AG04449 (cell line): ENCODE results near the gene SLIT3.

Source experiments
- CTCF ChIA-PET: fragments of 350-600 bp; formaldehyde crosslinking; extraction: SDS; loops from one replicate; lab custom pipeline; 2021; ENCODE audit warnings: antibody characterized with exemption; lab: Yijun Ruan, JAX
- POLR2A ChIA-PET: fragments of 400-600, 350-600 bp; formaldehyde crosslinking; extraction: SDS; loops from one replicate; lab custom pipeline; 2020; ENCODE audit warnings: antibody characterized with exemption, inconsistent platforms; lab: Yijun Ruan, JAX
- DNase-seq: peaks from one replicate; pipeline ENCODE4 v3.0.0-alpha.2; 2010; ENCODE audit warnings: low read depth, low spot score
- H3K4me3 ChIP-seq: 2 replicates; pipeline ENCODE4 v1.5.1; 2011; ENCODE audit warnings: low read depth, mild to moderate bottlenecking, control low read depth, low read length
- CTCF ChIP-seq: IDR thresholded peaks from one replicate; pipeline ENCODE4 v1.5.1; 2011; ENCODE audit warnings: mild to moderate bottlenecking, moderate library complexity, low read length, control low read depth, inconsistent platforms; ENCODE audit not compliant: insufficient read depth; ENCODE audit errors: missing control alignments

SLIT3 gene

GRCh38 chr5:168705321-168705720 is 595.6 kb downstream of the SLIT3 start:
- ChIA-PET CTCF (interaction anchor here (1.0 to 6.2 kb wide), 13 partner anchors 9 to 876 kb away, joined by 3 to 27 read pairs (median 10); no protein-coding TSS in a partner anchor), POLR2A (no interaction called here)
- H3K4me3 ChIP-seq = no peak overlapping the region
- no peak for DNase-seq
- no peak for TF ChIP-seq CTCF

GRCh38 chr5:168702511-168702910 is 598.4 kb downstream of the SLIT3 start:
- no peak overlapping the region for H3K4me3 ChIP-seq
- DNase-seq = no peak
- TF ChIP-seq CTCF = no peak
- ChIA-PET CTCF (interaction anchor here (1.4 kb wide), 1 partner anchor 24 kb away, joined by 4 read pairs; no protein-coding TSS in a partner anchor), POLR2A (no interaction called here)

GRCh38 chr5:168701641-168702040 is 599.3 kb downstream of the SLIT3 start:
- ChIA-PET CTCF (interaction anchor here (0.9 to 1.4 kb wide), 2 partner anchors 10 to 23 kb away, joined by 3 to 4 read pairs; no protein-coding TSS in a partner anchor), POLR2A (no interaction called here)
- H3K4me3 ChIP-seq = no peak overlapping the region
- no peak for TF ChIP-seq CTCF
- no peak for DNase-seq

- ChIA-PET CTCF (interaction anchor here (0.9 to 1.3 kb wide), 4 partner anchors 10 to 289 kb away, joined by 3 to 4 read pairs (median 3); no protein-coding TSS in a partner anchor), POLR2A (no interaction called here)
- DNase-seq = no peak
- no peak for TF ChIP-seq CTCF
- H3K4me3 ChIP-seq = no peak overlapping the region
Measured at GRCh38 chr5:168699002-168699401, 601.9 kb downstream of the SLIT3 start.

- ChIA-PET CTCF (interaction anchor here (1.4 to 3.3 kb wide), 2 partner anchors 9 to 17 kb away, joined by 3 to 23 read pairs; no protein-coding TSS in a partner anchor), POLR2A (no interaction called here)
- no peak for DNase-seq
- TF ChIP-seq CTCF = no peak
- H3K4me3 ChIP-seq = no peak overlapping the region
Measured at GRCh38 chr5:168697034-168697720, 603.8 kb downstream of the SLIT3 start.

- H3K4me3 ChIP-seq = no peak overlapping the region
- POLR2A ChIA-PET = no interaction called here
- no peak for TF ChIP-seq CTCF
- no peak for DNase-seq
- CTCF ChIA-PET = interaction anchor here (1.4 to 3.3 kb wide), 2 partner anchors 10 to 17 kb away, joined by 3 to 23 read pairs; no protein-coding TSS in a partner anchor
Measured at GRCh38 chr5:168696611-168697010, 604.3 kb downstream of the SLIT3 start.
